AG09309 (cell line): ENCODE measurements around the gene PAFAH1B2.

ENCODE experiments used
- DNase-seq: peaks from one replicate; pipeline ENCODE4 v3.0.0-alpha.2; 2010; ENCODE audit warnings: low read depth
- H3K4me3 ChIP-seq: 2 replicates; pipeline ENCODE4 v1.5.1; 2011; ENCODE audit warnings: mild to moderate bottlenecking, low read depth, low read length, moderate library complexity; ENCODE audit not compliant: control insufficient read depth
- TF ChIP-seq, protein P1 (sequence below): IDR thresholded peaks from 2 replicates; pipeline ENCODE4 v1.5.1; 2011; ENCODE audit warnings: mild to moderate bottlenecking, low read depth, low read length, inconsistent platforms; ENCODE audit not compliant: insufficient read depth, control insufficient read depth; ENCODE audit errors: missing control alignments

Gene PAFAH1B2

GRCh38 chr11:117159892-117160291 lies 15.8 kb downstream of the PAFAH1B2 start:
- TF ChIP-seq, protein P1, sequence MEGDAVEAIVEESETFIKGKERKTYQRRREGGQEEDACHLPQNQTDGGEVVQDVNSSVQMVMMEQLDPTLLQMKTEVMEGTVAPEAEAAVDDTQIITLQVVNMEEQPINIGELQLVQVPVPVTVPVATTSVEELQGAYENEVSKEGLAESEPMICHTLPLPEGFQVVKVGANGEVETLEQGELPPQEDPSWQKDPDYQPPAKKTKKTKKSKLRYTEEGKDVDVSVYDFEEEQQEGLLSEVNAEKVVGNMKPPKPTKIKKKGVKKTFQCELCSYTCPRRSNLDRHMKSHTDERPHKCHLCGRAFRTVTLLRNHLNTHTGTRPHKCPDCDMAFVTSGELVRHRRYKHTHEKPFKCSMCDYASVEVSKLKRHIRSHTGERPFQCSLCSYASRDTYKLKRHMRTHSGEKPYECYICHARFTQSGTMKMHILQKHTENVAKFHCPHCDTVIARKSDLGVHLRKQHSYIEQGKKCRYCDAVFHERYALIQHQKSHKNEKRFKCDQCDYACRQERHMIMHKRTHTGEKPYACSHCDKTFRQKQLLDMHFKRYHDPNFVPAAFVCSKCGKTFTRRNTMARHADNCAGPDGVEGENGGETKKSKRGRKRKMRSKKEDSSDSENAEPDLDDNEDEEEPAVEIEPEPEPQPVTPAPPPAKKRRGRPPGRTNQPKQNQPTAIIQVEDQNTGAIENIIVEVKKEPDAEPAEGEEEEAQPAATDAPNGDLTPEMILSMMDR: no peak

GRCh38 chr11:117160826-117161225 lies 16.7 kb downstream of the PAFAH1B2 start:
- no peak for DNase-seq
- TF ChIP-seq, protein P1: no peak
- H3K4me3 ChIP-seq: no peak overlapping the region

More at GRCh38 chr11:117159892-117160291, 15.8 kb downstream of the PAFAH1B2 start:
- no peak for DNase-seq
- no peak overlapping the region for H3K4me3 ChIP-seq

- no peak overlapping the region for H3K4me3 ChIP-seq
- TF ChIP-seq, protein P1: no peak
- no peak for DNase-seq
Observed at GRCh38 chr11:117166491-117166890, 22.4 kb downstream of the PAFAH1B2 start.

GRCh38 chr11:117169736-117170135 lies 25.6 kb downstream of the PAFAH1B2 start:
- TF ChIP-seq, protein P1: no peak
- H3K4me3 ChIP-seq: no peak overlapping the region
- no peak for DNase-seq

DNA sequence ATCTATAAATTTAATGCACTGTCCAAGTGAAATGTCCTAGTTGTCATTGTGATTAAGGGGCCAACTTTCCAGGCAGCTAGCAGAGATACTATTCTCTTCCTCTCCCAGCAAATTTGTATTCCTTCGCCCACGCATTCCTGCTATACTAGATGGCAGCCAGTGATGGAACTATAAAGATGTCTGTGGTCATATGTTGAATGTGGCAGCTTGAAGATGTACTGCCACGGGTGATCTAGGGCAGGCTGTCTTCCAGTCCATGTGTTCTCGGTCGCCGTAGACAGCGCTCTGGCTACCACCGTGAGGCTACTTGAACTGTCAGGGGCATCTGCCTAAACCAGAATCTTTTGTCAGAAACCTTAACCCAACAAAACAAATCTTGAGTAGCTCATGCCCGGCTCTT lies 26.1 kb downstream of the PAFAH1B2 start:
- TF ChIP-seq, protein P1: no peak
- DNase-seq: no peak
- no peak overlapping the region for H3K4me3 ChIP-seq

- no peak for DNase-seq
- TF ChIP-seq, protein P1: no peak
- no peak overlapping the region for H3K4me3 ChIP-seq
Observed at GRCh38 chr11:117171007-117171403, 26.9 kb downstream of the PAFAH1B2 start.
